OCI-LY1 (cell line): Measurements from ENCODE around the gene USF2.

Source experiments
- H2AFZ ChIP-seq: fragments of 200-600 bp; sonication (generic), shearing (Covaris generic); 2 replicates; pipeline ENCODE4 v1.6.0; 2014; ENCODE audit warnings: antibody characterized with exemption, mild to moderate bottlenecking, low read length
- H3F3A ChIP-seq: fragments of 200-600 bp; sonication (generic), shearing (Covaris generic); 2 replicates; pipeline ENCODE4 v1.6.0; 2014; ENCODE audit warnings: mild to moderate bottlenecking, antibody characterized with exemption, low read length, moderate library complexity; ENCODE audit not compliant: insufficient read depth
- H3K27ac ChIP-seq: fragments of 200-600 bp; sonication (generic); 2 replicates; pipeline ENCODE4 v1.5.1; 2014; ENCODE audit warnings: low read length, mixed run types, mild to moderate bottlenecking, low read depth; ENCODE audit not compliant: poor library complexity, severe bottlenecking
- H3K27me3 ChIP-seq: fragments of 200-600 bp; sonication (generic); 2 replicates; pipeline ENCODE4 v1.6.0; 2014; ENCODE audit warnings: antibody characterized with exemption, mild to moderate bottlenecking, low read length, moderate library complexity; ENCODE audit not compliant: insufficient read depth
- H3K36me3 ChIP-seq: fragments of 200-600 bp; sonication (generic); 2 replicates; pipeline ENCODE4 v1.6.1; 2014; ENCODE audit warnings: mild to moderate bottlenecking, antibody characterized with exemption, low read length, moderate library complexity, mixed read lengths; ENCODE audit not compliant: insufficient read depth
- H3K4me1 ChIP-seq: fragments of 200-600 bp; sonication (generic); 2 replicates; pipeline ENCODE4 v1.5.1; 2014; ENCODE audit warnings: mild to moderate bottlenecking, low read length, moderate library complexity; ENCODE audit not compliant: insufficient read depth, severe bottlenecking
- H3K4me2 ChIP-seq: fragments of 200-600 bp; sonication (generic), shearing (Covaris generic); 2 replicates; pipeline ENCODE4 v1.6.1; 2014; ENCODE audit warnings: low read length
- H3K4me3 ChIP-seq: fragments of 200-600 bp; sonication (generic); 2 replicates; pipeline ENCODE4 v1.5.1; 2014; ENCODE audit warnings: low read length, low read depth, mild to moderate bottlenecking, mixed read lengths; ENCODE audit not compliant: poor library complexity, severe bottlenecking
- H3K79me2 ChIP-seq: fragments of 200-600 bp; shearing (Covaris generic); 2 replicates; pipeline ENCODE4 v1.6.1; 2016; ENCODE audit warnings: mixed run types, low read length, mixed read lengths; ENCODE audit not compliant: insufficient read depth
- H3K9ac ChIP-seq: fragments of 200-600 bp; sonication (generic), shearing (Covaris generic); 2 replicates; pipeline ENCODE4 v1.6.1; 2014; ENCODE audit warnings: mild to moderate bottlenecking, low read length, mixed read lengths
- H3K9me2 ChIP-seq: fragments of 200-600 bp; sonication (generic), shearing (Covaris generic); 2 replicates; pipeline ENCODE4 v1.6.1; 2014; ENCODE audit warnings: low read depth, mild to moderate bottlenecking, low read length, mixed read lengths
- H3K9me3 ChIP-seq: fragments of 200-600 bp; shearing (Covaris generic); 2 replicates; pipeline ENCODE4 v1.6.1; 2014; ENCODE audit warnings: low read length, mixed read lengths
- H4K20me1 ChIP-seq: fragments of 200-600 bp; sonication (generic), shearing (Covaris generic); 2 replicates; pipeline ENCODE4 v1.6.0; 2016; ENCODE audit warnings: mild to moderate bottlenecking, low read length; ENCODE audit not compliant: insufficient read depth
- EZH2 ChIP-seq: fragments of 200-600 bp; sonication (generic), shearing (Covaris generic); IDR thresholded peaks from 2 replicates; pipeline ENCODE4 v1.8.0; 2017; ENCODE audit warnings: borderline replicate concordance, mixed run types, mild to moderate bottlenecking, antibody characterized with exemption, low read length, moderate library complexity, mixed read lengths
- TF ChIP-seq, protein P1 (sequence below): fragments of 200-600 bp; sonication (generic), shearing (Covaris generic); IDR thresholded peaks from 2 replicates; pipeline ENCODE4 v1.5.1; 2017; ENCODE audit warnings: mild to moderate bottlenecking, antibody characterized with exemption, low read length, moderate library complexity, mixed read lengths

Gene USF2

GRCh38 chr19:35224681-35225571 is 43.8 kb upstream of the USF2 start:
- no peaks in the 10 kb centered on the region for H3K9me2 ChIP-seq
- TF ChIP-seq, protein P1, sequence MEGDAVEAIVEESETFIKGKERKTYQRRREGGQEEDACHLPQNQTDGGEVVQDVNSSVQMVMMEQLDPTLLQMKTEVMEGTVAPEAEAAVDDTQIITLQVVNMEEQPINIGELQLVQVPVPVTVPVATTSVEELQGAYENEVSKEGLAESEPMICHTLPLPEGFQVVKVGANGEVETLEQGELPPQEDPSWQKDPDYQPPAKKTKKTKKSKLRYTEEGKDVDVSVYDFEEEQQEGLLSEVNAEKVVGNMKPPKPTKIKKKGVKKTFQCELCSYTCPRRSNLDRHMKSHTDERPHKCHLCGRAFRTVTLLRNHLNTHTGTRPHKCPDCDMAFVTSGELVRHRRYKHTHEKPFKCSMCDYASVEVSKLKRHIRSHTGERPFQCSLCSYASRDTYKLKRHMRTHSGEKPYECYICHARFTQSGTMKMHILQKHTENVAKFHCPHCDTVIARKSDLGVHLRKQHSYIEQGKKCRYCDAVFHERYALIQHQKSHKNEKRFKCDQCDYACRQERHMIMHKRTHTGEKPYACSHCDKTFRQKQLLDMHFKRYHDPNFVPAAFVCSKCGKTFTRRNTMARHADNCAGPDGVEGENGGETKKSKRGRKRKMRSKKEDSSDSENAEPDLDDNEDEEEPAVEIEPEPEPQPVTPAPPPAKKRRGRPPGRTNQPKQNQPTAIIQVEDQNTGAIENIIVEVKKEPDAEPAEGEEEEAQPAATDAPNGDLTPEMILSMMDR: peak; percentile 45; the same call in 1 of the 2 replicates
- no peak for TF ChIP-seq EZH2
- H2AFZ ChIP-seq: no peak overlapping the region
- peak overlapping the region; percentile 47 for H3K4me3 ChIP-seq
- no peaks in the 10 kb centered on the region for H3K27me3 ChIP-seq
- no peaks in the 10 kb centered on the region for H3K9me3 ChIP-seq
- H3K4me1 ChIP-seq: peaks cover 26% of the 10 kb centered on the region
- peak overlapping the region; percentile 71 for H3K27ac ChIP-seq
- peak overlapping the region; percentile 47; the same call in 1 of the 2 replicates for H3K9ac ChIP-seq
- H3K4me2 ChIP-seq: peak overlapping the region; percentile 60
- no peaks in the 10 kb centered on the region for H3K79me2 ChIP-seq
- no peaks in the 10 kb centered on the region for H3K36me3 ChIP-seq
- H3F3A ChIP-seq: no peaks in the 10 kb centered on the region
- H4K20me1 ChIP-seq: no peaks in the 10 kb centered on the region

DNA sequence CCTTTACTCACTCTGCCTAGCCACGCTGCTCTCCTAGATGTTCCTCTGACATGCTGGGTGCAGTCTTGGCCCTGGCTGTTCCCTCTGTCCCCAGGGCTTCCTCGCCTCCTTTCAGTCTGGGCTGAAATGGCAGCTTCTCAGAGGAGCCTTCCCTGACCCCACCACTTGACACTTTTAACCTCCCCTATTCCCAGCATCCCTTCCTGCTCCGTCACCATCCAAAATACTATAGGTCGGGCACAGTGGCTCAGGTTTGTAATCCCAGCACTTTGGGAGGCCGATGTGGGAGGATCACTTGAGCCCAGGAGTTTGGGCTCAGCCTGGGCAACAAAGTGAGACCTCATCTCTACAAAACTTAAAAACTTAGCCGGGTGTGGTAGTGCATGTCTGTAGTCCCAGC is 42.8 kb upstream of the USF2 start:
- TF ChIP-seq EZH2: no peak
- TF ChIP-seq, protein P1: no peak
- Histone ChIP-seq H3K79me2 (no peaks in the 10 kb centered on the region), H3K27me3 (no peaks in the 10 kb centered on the region), H3K4me2 (no peak overlapping the region), H4K20me1 (no peaks in the 10 kb centered on the region), H3F3A (no peaks in the 10 kb centered on the region), H3K36me3 (no peaks in the 10 kb centered on the region), H2AFZ (no peak overlapping the region), H3K4me3 (no peak overlapping the region), H3K9me3 (no peaks in the 10 kb centered on the region), H3K9ac (no peak overlapping the region), H3K27ac (no peak overlapping the region), H3K4me1 (peaks cover 26% of the 10 kb centered on the region), H3K9me2 (no peaks in the 10 kb centered on the region)

DNA sequence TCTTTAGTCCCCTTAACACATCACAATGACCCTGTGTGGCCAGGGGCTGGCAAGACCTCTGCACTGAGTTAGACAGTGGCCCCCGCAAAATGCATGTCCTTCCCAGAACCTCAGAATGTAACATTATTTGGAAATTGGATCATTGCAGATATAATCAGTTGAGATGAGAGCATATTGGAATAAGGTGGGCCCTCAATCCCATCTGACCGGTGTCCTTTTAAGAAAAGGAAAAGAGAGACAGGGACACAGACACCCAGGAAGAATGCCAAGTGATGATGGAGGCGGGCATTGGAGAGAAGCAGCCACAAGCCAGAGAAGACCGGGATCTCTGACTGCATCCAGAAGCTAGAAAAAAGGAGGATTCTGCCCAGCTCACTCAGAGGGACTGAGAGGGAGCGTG is 42.0 kb upstream of the USF2 start:
- H3K79me2 ChIP-seq: no peaks in the 10 kb centered on the region
- H3K4me1 ChIP-seq: peaks cover 26% of the 10 kb centered on the region
- no peaks in the 10 kb centered on the region for H3F3A ChIP-seq
- TF ChIP-seq, protein P1: no peak
- TF ChIP-seq EZH2: no peak
- H3K4me3 ChIP-seq: no peak overlapping the region
- no peaks in the 10 kb centered on the region for H3K9me2 ChIP-seq
- no peak overlapping the region for H3K4me2 ChIP-seq
- no peaks in the 10 kb centered on the region for H3K9me3 ChIP-seq
- H2AFZ ChIP-seq: no peak overlapping the region
- H3K27ac ChIP-seq: no peak overlapping the region
- no peaks in the 10 kb centered on the region for H4K20me1 ChIP-seq
- H3K27me3 ChIP-seq: no peaks in the 10 kb centered on the region
- H3K36me3 ChIP-seq: no peaks in the 10 kb centered on the region
- H3K9ac ChIP-seq: no peak overlapping the region
